Hematopoietic multipotent progenitor cell treated with erythropoietin and hydrocortisone succinate and interleukin-3 and kit ligand, for 8 days (in vitro differentiated cells): ENCODE data around the gene THSD8.
"Not testable (repeated sequence)": the region's sequence is repeated elsewhere in the genome, so short reads cannot be mapped to it uniquely, and the experiment has no call there.

Experiments
- DNase-seq: peaks from one replicate; pipeline ENCODE4 v3.0.0-alpha.2; 2015

THSD8 gene

GRCh38 chr19:12793290-12794195, 8.3 kb upstream of the THSD8 start:
- peak; percentile 94 for DNase-seq

DNA sequence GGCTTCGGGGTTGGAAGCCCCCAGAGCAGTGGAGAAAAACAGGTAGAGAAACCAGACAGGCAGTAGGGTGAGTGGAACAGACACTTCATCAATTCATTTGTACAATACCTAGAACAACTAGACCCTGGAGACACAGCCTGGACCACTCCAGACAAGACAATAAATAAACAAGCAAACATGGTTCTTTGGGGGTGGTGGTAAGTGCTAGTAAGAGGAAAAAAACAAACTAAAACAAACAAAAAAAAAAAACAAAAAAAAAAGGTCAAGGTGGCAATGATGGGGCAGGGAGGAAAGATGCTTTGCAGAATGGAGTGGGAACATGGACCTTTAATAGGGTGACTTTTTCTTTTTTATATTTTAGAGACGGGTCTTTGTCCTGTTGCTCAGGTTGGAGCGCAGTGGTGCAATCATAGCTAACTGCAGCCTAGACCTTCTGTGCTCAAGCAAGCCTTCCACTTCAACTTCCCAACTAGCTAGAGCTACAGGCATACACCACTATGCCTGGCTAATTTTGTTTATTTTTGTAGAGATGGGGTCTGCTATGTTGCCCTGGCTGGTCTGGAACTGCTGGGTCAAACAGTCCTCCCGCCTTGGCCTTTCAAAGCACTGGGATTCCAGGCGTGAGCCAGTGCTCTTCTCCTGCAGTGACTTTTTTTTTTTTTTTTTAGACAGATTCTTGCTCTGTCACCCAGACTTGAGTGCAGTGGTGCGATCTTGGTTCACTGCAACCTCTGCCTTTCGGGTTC, 7.5 kb upstream of the THSD8 start:
- no peak for DNase-seq

DNA sequence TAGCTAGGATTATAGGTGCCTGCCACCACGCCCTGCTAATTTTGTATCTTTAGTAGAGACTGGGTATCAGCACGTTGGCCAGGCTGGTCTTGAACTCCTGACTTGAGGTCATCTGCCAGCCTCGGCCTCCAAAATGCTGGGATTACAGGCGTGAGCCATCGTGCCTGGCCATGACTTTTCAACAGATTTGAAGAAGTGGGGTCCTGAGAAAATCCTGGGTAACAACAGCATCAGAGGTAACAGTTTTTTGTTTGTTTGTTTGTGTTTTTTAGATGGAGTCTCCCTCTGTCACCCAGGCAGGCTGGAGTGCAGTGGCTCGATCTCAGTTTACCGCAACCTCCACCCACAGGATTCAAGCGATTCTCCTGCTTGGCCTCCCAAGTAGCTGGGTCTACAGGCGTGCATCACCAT, 6.9 kb upstream of the THSD8 start:
- peak; percentile 19 for DNase-seq

GRCh38 chr19:12796146-12797071, 5.5 kb upstream of the THSD8 start:
- DNase-seq = peak; percentile 88

GRCh38 chr19:12797141-12797587, 4.7 kb upstream of the THSD8 start:
- DNase-seq = peak; percentile 32

GRCh38 chr19:12797607-12798006, 4.3 kb upstream of the THSD8 start:
- not testable (repeated sequence) for DNase-seq

GRCh38 chr19:12799742-12800465, 2.0 kb upstream of the THSD8 start:
- peak; percentile 92 for DNase-seq

- DNase-seq = no peak
Measured at GRCh38 chr19:12800466-12800770, 1.5 kb upstream of the THSD8 start.

DNA sequence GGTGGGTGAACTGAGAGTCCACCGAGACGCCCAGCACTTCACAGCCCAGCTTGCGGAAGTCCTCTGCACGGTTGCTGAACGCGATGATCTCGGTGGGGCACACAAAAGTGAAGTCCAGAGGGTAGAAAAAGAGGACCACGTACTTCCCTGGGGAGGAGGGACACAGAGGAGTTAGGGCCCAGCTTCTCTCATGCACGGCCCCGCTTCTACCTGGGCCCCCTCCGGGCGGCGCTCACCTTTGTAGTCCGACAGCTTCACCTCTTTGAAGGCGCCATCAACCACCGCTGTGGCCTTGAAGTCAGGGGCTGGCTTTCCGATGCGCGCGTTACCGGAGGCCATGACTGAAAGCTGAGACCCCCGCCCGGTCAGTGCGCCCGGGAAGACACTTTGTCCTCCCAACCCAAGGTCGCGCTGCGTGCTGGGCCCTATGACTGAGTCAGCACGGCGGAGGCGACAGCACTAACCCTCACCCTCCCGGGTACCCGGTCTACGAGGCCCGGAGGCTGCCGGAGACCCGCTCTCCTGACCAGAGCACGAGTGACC, 875 bp upstream of the THSD8 start:
- DNase-seq = peak; percentile 14

- no peak for DNase-seq
Measured at GRCh38 chr19:12802267-12803106, 618 bp downstream of the THSD8 start.

- DNase-seq = no peak
Measured at GRCh38 chr19:12804051-12804450, 2.2 kb downstream of the THSD8 start.

DNA sequence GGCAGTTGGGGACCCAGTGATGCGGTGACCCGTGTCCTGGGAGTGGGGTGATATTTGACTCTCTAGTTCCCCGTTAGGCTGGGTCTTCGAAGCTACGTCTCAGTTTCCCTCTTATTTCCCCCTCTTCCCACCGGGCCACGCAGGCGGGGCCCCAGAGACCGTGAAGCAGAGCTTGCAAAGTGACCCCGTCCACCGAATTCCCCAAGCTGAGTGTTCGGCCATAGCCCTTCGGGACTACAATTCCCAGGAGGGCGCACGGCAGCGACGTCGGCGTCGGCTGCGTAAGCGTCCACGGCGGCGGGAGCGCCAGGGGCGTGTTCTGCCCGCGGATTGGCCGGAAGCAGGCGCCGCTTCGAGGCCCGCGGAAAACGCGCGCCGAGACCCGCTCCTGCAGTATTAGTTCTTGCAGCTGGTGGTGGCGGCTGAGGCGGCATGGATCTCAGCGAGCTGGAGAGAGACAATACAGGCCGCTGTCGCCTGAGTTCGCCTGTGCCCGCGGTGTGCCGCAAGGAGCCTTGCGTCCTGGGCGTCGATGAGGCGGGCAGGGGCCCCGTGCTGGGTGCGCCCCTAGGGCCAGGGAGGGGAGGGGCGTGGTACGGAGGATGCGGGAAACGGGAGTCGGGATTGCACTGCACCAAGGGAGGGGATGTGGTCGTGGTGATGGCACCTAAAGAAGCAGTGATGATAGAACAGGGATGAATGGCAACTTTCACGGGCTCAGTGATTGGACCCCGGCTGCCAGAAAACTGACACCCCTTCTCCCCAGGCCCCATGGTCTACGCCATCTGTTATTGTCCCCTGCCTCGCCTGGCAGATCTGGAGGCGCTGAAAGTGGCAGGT, 4.6 kb downstream of the THSD8 start, which contains the start of gene RNASEH2A:
RNASEH2A (plus strand) TSS at position 343 of the 840 bp plus-strand sequence; CDS start at position 433, 90 bp downstream.
- DNase-seq = peak; percentile 90

DNA sequence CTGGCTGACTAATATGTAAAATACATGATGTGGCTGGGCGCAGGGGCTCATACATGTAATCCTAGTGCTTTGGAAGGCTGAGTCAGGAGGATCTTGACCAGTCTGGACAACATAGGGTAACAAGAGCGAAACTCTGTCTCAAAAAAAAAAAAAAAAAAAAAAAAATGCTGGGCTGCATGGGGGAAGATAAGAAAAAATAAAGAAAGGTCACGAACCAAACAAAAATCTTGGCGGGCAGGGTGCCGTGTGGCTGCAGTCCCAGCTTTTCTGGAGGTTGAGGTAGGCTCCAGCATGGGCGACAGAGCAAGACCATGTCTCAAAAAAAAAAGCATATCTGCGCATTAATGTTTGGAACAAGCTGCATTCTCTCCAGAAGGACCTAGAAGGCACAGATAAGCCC, 13.2 kb downstream of the THSD8 start:
- no peak for DNase-seq

DNA sequence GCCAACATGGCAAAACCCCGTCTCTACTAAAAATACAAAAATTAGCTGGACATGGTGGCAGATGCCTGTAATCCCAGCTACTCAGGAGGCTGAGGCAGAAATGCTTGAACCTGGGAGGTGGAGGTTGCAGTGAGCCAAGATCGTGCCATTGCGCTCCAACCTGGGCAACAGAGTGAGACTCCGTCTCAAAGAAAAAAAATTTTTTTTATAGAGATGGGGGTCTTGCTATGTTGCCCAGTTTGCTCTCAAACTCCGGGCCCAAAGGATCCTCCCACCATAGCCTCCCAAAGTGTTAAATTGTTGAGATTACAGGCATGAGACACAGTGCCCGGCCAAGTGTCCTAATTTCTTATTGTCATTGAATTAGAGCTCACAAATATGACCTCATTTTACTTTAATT, 15.3 kb downstream of the THSD8 start:
- not testable (repeated sequence) for DNase-seq

DNA sequence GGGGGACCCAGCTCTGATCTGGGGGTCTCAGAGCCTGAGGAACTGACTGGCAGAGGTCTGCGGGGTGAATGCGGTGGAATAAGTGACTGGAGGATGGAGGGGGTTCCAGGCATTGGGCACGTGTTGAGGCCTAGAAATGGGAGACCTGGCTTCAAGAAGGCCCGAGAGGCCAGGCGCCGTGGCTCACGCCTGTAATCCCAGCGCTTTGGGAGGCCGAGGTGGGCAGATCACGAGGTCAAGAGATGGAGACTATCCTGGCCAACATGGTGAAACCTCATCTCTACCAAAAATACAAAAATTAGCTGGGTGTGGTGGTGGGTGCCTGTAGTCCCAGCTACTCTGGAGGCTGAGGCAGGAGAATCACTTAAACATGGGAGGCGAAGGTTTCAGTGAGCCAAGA, 15.9 kb downstream of the THSD8 start:
- not testable (repeated sequence) for DNase-seq

DNA sequence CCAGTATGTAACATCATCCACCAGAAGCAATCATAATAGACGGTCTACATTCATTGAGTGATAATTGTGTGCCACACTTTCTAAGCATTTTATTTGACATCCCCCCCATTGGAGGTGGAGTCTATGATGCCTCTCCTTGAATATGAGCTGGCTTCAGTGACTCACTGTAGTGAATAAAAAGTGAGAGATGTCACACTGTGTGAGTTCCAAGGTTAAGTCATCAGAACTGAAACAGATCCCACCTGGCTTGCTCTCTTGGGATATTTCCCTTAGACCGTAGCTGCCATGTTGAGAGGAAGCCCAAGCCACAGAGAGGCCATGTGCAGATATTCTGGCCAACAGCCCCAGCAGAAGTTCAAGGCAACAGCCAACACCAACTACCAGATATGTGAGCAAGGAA, 19.9 kb downstream of the THSD8 start:
- no peak for DNase-seq

DNA sequence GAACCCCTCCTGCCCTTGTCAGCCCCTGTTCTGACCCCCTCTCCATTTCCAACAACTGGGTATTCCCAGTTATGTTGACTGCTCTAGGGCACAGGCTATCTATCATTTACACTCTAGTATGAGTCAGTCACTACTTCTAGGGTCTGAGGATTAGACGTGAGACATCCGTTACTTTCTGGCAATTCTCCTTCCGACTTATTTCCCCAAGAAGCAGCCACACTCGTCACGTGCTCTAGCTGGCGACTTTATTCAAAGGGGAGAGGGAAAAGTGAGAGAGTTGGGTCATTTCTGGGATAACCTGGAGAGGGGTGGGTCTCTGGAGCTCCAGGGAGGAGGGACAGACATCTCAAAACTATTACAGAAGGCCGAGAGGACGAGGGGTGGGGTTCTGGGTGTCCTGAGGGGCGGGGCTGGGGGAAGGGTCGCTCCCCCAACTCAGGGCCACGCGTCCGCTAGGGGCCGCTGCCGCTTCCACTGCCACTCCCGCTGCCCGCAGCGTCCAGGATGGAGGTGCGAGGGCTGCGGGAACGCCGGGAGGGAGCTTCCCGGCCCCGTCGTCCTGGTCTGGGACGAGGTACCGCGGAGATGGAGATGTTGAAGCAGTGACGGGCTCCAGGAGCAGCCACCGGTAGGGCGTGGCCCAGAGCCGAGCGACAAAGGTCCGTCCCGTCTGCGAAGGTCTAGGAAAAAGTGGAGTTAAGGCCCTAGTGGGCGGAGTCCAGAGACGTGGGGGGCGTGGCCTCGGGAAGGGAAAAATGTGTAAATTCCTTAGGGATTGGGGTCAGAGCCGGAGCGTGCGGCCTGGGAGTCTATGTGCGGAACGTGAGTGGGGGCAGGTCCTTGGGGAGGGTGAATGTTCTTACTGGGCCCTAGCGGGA, 23.6 kb downstream of the THSD8 start:
- no peak for DNase-seq

DNA sequence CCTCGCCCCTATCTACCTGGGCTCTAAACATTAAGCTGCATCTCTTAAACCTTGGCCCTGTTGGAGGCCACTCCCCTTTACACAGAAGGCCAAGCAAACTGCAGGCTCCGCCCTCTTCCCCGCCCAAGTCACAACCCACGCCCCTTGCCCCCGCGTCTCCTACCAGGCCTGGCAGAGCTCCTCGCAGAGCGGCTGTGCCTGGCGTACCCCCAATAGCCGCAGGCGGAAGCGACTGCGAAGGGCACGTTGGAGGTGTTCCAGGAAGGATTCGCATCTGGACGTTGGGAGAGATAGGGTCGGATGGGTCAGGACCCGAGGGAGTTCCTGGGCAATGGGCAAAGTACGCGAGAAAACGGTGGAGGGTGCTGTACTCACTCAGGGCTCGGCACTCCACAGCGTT, 26.6 kb downstream of the THSD8 start:
- peak; percentile 78 for DNase-seq

DNA sequence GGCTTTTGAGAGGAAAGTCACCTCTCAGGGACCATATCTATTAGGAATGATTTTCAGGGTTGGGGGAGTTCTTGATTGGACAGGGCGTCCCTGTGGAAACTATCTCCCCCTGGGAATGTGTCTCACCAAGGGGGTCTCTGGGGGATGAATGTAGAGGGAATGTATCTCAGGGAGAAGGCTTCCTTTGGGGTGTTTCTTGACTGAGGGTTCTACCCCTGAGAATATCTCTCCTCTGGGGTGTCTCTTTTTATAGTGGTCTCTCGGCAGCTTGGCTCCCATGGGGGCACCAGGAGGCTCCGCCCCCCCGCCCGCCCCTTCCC, 31.5 kb downstream of the THSD8 start:
- no peak for DNase-seq
